Panc1 (cell line): ENCODE data around the gene DNAH3. TPM values are rescaled to one million over a fixed set of nuclear protein-coding genes. Genes with fewer than 3 reads are reported as not detected.
"Not testable (repeated sequence)": the region's sequence is repeated elsewhere in the genome, so short reads cannot be mapped to it uniquely, and the experiment has no call there.

ENCODE experiments used
- ATAC-seq: fragments of 200-7000 bp; cut with Tn5 transposase; 2 replicates; pipeline ENCODE4 v1.9.1; 2020; ENCODE audit warnings: mild to moderate bottlenecking, moderate library complexity
- BruUV-seq: library from RNA; stranded (reverse); fragments of 400-500 nt; replicated peaks from 2 replicates; lab custom pipeline; 2021; lab: Mats Ljungman, UMichigan
- CTCF ChIA-PET: fragments of 300-600 bp; sonication (Branson Sonifier 250); formaldehyde crosslinking; loops from one replicate; lab custom pipeline; 2022; ENCODE audit warnings: antibody characterized with exemption; lab: Charles Lee
- POLR2A ChIA-PET: fragments of 300-600 bp; sonication (Branson Sonifier 250); formaldehyde crosslinking; loops from one replicate; lab custom pipeline; 2022; ENCODE audit warnings: antibody characterized with exemption; lab: Charles Lee
- DNase-seq: peaks from one replicate; pipeline ENCODE4 v3.0.0-alpha.2; 2010; ENCODE audit warnings: low read depth, low spot score
- H3K27ac ChIP-seq: 2 replicates; pipeline ENCODE4 v1.5.1; 2011; ENCODE audit warnings: mild to moderate bottlenecking, low read length, inconsistent platforms
- H3K27me3 ChIP-seq: fragments of 200-500 bp; sonication (Bioruptor generic); 2 replicates; pipeline ENCODE4 v1.6.0; 2014; ENCODE audit warnings: low read length, inconsistent platforms; ENCODE audit not compliant: control insufficient read depth, insufficient read depth
- H3K36me3 ChIP-seq: fragments of 200-500 bp; sonication (Bioruptor generic); 2 replicates; pipeline ENCODE4 v1.5.1; 2014; ENCODE audit warnings: inconsistent platforms, mild to moderate bottlenecking, low read length, moderate library complexity; ENCODE audit not compliant: control insufficient read depth, insufficient read depth
- H3K4me1 ChIP-seq: 2 replicates; pipeline ENCODE4 v1.5.1; 2011; ENCODE audit warnings: inconsistent platforms, mild to moderate bottlenecking, low read length, moderate library complexity; ENCODE audit not compliant: control insufficient read depth, insufficient read depth
- H3K4me3 ChIP-seq, 2 experiments: 2 replicates each; pipeline ENCODE4 v1.5.1; 2011 to 2012; ENCODE audit warnings: low read depth in 2 of 2, low read length in 2 of 2, mild to moderate bottlenecking in 2 of 2, inconsistent platforms in 1 of 2, moderate library complexity in 1 of 2
- H3K9me3 ChIP-seq: fragments of 200-500 bp; sonication (Bioruptor generic); 2 replicates; pipeline ENCODE4 v1.5.1; 2014; ENCODE audit warnings: low read depth, mild to moderate bottlenecking, inconsistent platforms, low read length, moderate library complexity; ENCODE audit not compliant: control insufficient read depth, insufficient read depth
- CTCF ChIP-seq: fragments of 450-650 bp; IDR thresholded peaks from 2 replicates; pipeline ENCODE4 v1.5.1; 2017; ENCODE audit warnings: mild to moderate bottlenecking
- POLR2AphosphoS5 ChIP-seq: IDR thresholded peaks from 2 replicates; pipeline ENCODE4 v1.6.1; 2012; ENCODE audit warnings: mild to moderate bottlenecking, low read depth, low read length, moderate library complexity
- SIN3A ChIP-seq: IDR thresholded peaks from 2 replicates; pipeline ENCODE4 v1.6.1; 2012; ENCODE audit warnings: low read depth, mild to moderate bottlenecking, low read length, moderate library complexity, borderline replicate concordance; ENCODE audit not compliant: insufficient read depth
- TCF7L2 ChIP-seq: IDR thresholded peaks from 2 replicates; pipeline ENCODE4 v1.6.1; 2011; ENCODE audit warnings: mild to moderate bottlenecking, low read depth, low read length, inconsistent platforms
- in situ Hi-C: cut with HindIII; loops from 2 replicates; pipeline ENCODE4 v1.10.0; 2016; ENCODE audit warnings: low sequenced_read_pairs, low pct_unique_long_range_greater_than_20kb
- intact Hi-C: fragments of 100-400 bp; cut with micrococcal nuclease; formaldehyde crosslinking; loops from one replicate; pipeline ENCODE4 v1.10.0; 2022; ENCODE audit not compliant: unreplicated experiment
- total RNA-seq: library from RNA; stranded (reverse); gene quantifications from one replicate; pipeline ENCODE4 v1.2.1, GENCODE V29; 2021; ENCODE audit not compliant: unreplicated experiment
- TF ChIP-seq, protein P1 (sequence below), 2 experiments: IDR thresholded peaks; 2 replicates each; pipeline ENCODE4 v1.6.1; 2011 to 2012; ENCODE audit warnings: low read depth in 2 of 2, control low read depth in 1 of 2, low read length in 1 of 2, mild to moderate bottlenecking in 1 of 2, moderate library complexity in 1 of 2; ENCODE audit not compliant: insufficient read depth in 1 of 2

Gene DNAH3
- total RNA-seq, 1 experiment from 2014 or later: 0.62 TPM

DNA sequence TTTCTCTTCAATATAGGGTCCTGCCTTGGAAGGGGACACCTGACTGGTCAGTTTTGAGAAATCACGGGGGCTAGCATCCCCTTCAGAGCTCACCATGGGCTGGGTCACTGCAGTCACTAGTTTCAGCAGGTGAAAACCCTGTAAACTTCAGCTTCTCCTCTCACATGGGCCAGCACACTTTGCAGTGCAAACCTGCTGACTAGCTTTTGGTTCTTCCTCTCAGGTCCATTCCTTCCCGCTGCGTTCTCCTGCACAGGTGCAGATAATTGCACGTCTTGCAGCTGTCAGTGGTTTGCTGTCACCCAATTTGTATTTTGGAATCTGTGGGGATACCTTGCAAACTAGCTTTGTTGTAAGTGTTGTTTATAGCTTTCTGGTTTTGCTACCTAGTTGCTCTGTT is 154.9 kb downstream of the DNAH3 start:
- no peak for DNase-seq
- in situ Hi-C loops (loop anchor here (10.0 kb wide), 1 partner anchor 151 kb away; no protein-coding TSS in a partner anchor), intact Hi-C loops (no loop called here)
- Histone ChIP-seq H3K4me1 (no peaks in the 10 kb centered on the region), H3K27me3 (no peaks in the 10 kb centered on the region), H3K27ac (no peak overlapping the region), H3K4me3 (no peak overlapping the region), H3K36me3 (no peaks in the 10 kb centered on the region), H3K9me3 (no peaks in the 10 kb centered on the region)
- TF ChIP-seq SIN3A (no peak), TCF7L2 (no peak), CTCF (no peak), POLR2AphosphoS5 (no peak)
- TF ChIP-seq, protein P1, sequence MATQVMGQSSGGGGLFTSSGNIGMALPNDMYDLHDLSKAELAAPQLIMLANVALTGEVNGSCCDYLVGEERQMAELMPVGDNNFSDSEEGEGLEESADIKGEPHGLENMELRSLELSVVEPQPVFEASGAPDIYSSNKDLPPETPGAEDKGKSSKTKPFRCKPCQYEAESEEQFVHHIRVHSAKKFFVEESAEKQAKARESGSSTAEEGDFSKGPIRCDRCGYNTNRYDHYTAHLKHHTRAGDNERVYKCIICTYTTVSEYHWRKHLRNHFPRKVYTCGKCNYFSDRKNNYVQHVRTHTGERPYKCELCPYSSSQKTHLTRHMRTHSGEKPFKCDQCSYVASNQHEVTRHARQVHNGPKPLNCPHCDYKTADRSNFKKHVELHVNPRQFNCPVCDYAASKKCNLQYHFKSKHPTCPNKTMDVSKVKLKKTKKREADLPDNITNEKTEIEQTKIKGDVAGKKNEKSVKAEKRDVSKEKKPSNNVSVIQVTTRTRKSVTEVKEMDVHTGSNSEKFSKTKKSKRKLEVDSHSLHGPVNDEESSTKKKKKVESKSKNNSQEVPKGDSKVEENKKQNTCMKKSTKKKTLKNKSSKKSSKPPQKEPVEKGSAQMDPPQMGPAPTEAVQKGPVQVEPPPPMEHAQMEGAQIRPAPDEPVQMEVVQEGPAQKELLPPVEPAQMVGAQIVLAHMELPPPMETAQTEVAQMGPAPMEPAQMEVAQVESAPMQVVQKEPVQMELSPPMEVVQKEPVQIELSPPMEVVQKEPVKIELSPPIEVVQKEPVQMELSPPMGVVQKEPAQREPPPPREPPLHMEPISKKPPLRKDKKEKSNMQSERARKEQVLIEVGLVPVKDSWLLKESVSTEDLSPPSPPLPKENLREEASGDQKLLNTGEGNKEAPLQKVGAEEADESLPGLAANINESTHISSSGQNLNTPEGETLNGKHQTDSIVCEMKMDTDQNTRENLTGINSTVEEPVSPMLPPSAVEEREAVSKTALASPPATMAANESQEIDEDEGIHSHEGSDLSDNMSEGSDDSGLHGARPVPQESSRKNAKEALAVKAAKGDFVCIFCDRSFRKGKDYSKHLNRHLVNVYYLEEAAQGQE (IDR thresholded peaks at IDR 0.05; ENCODE audit: insufficient read depth in 1 of 2, low read depth in 2 of 2, low read length in 1 of 2): no peak
- ATAC-seq: no peak
- ChIA-PET CTCF (no interaction called here), POLR2A (interaction anchor here (0.7 kb wide), 1 partner anchor 13 kb away, joined by 3 read pairs; no protein-coding TSS in a partner anchor)
- no TSS peak for BruUV-seq

DNA sequence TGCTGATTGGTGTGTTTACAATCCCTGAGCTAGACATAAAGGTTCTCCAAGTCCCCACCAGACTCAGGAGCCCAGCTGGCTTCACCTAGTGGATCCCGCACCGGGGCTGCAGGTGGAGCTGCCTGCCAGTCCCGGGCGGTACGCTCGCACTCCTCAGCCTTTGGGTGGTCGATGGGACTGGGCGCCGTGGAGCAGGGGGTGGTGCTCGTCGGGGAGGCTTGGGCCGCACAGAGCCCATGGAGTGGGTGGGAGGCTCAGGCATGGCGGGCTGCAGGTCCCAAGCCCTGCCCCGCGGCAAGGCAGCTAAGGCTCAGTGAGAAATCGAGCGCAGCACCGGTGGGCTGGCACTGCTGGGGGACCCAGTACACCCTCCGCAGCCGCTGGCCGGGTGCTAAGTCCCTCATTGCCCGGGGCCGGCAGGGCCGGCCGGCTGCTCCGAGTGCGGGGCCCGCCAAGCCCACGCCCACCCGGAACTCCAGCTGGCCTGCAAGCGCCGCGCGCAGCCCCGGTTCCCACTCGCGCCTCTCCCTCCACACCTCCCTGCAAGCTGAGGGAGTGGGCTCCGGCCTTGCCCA is 161.1 kb downstream of the DNAH3 start:
- CTCF ChIA-PET, H3K9me3 ChIP-seq: not testable (repeated sequence)
- in situ Hi-C loops: loop anchor here (10.0 kb wide), 1 partner anchor 145 kb away; no protein-coding TSS in a partner anchor

GRCh38 chr16:20987049-20987448 is 163.6 kb downstream of the DNAH3 start:
- no peak for TF ChIP-seq CTCF
- TF ChIP-seq, protein P1 (IDR thresholded peaks at IDR 0.05; ENCODE audit: insufficient read depth in 1 of 2, low read depth in 2 of 2, low read length in 1 of 2): no peak
- no peak for TF ChIP-seq SIN3A
- no peak for TF ChIP-seq POLR2AphosphoS5
- TF ChIP-seq TCF7L2: no peak
- no peaks in the 10 kb centered on the region for H3K9me3 ChIP-seq
- H3K4me3 ChIP-seq: no peak overlapping the region
- H3K36me3 ChIP-seq: no peaks in the 10 kb centered on the region
- no peaks in the 10 kb centered on the region for H3K27me3 ChIP-seq
- ATAC-seq (no peak), DNase-seq (no peak)
- ChIA-PET CTCF (no interaction called here), POLR2A (interaction anchor here (0.6 kb wide), 1 partner anchor 48 kb away, joined by 7 read pairs; no protein-coding TSS in a partner anchor)
- in situ Hi-C loops: no loop called here
- no TSS peak for BruUV-seq
- no peaks in the 10 kb centered on the region for H3K4me1 ChIP-seq
- intact Hi-C loops: no loop called here
- no peak overlapping the region for H3K27ac ChIP-seq

More for the DNA sequence above, 161.1 kb downstream of the DNAH3 start:
- ATAC-seq, BruUV-seq, H3K4me1 ChIP-seq, H3K27me3 ChIP-seq, intact Hi-C loops, POLR2A ChIA-PET, H3K4me3 ChIP-seq, H3K27ac ChIP-seq, H3K36me3 ChIP-seq, DNase-seq: not testable (repeated sequence)
